Neuron (in vitro differentiated cells): ENCODE data around the gene CSNK2B.
A peak's percentile ranks its signal among the peaks of the same experiment; 100 is the strongest.

Source experiments
- H2AFZ ChIP-seq: one replicate; pipeline ENCODE4 v1.6.1; 2013; ENCODE audit warnings: low read depth, mild to moderate bottlenecking, inconsistent platforms, low read length, moderate library complexity
- H3K27me3 ChIP-seq: one replicate; pipeline ENCODE4 v1.6.1; 2013; ENCODE audit warnings: low read length; ENCODE audit not compliant: insufficient read depth
- H3K36me3 ChIP-seq: one replicate; pipeline ENCODE4 v1.6.1; 2013; ENCODE audit warnings: low read length; ENCODE audit not compliant: insufficient read depth
- H3K4me1 ChIP-seq: one replicate; pipeline ENCODE4 v1.6.1; 2013; ENCODE audit warnings: low read length; ENCODE audit not compliant: insufficient read depth
- H3K4me3 ChIP-seq: 2 replicates; pipeline ENCODE4 v1.5.1; 2013; ENCODE audit warnings: mild to moderate bottlenecking, low read length, moderate library complexity
- H3K9me3 ChIP-seq: one replicate; pipeline ENCODE4 v1.6.1; 2013; ENCODE audit warnings: low read length

Gene CSNK2B

GRCh38 chr6:31659649-31660380 is 6.1 kb upstream of the CSNK2B start:
- no peaks in the 10 kb centered on the region for H3K9me3 ChIP-seq
- H3K36me3 ChIP-seq, result peaks cover 42% of the 10 kb centered on the region
- peak overlapping the region; percentile 62 for H2AFZ ChIP-seq
- H3K4me3 ChIP-seq, result peak overlapping the region; percentile 98
- H3K4me1 ChIP-seq, result peaks cover 40% of the 10 kb centered on the region
- H3K27me3 ChIP-seq, result no peaks in the 10 kb centered on the region

GRCh38 chr6:31660381-31661261 is 5.3 kb upstream of the CSNK2B start, which contains the start of gene C6orf47:
C6orf47 (minus strand) TSS chr6:31660778; CDS start chr6:31659947, 831 bp downstream.
- Histone ChIP-seq H3K4me3 (peak within 1 kb of the TSS; percentile 98), H2AFZ (peak within 1 kb of the TSS; percentile 62), H3K27me3 (no peaks in the 10 kb centered on the region), H3K9me3 (no peaks in the 10 kb centered on the region), H3K36me3 (peaks cover 42% of the 10 kb centered on the region), H3K4me1 (peaks cover 40% of the 10 kb centered on the region)

- Histone ChIP-seq H2AFZ (peak overlapping the region; percentile 62), H3K4me1 (peaks cover 41% of the 10 kb centered on the region), H3K27me3 (no peaks in the 10 kb centered on the region), H3K4me3 (peak overlapping the region; percentile 98), H3K36me3 (peaks cover 39% of the 10 kb centered on the region), H3K9me3 (no peaks in the 10 kb centered on the region)
Measured at GRCh38 chr6:31661262-31662123, 4.4 kb upstream of the CSNK2B start.

GRCh38 chr6:31662124-31662723 is 3.7 kb upstream of the CSNK2B start:
- Histone ChIP-seq H2AFZ (no peak overlapping the region), H3K4me3 (no peak overlapping the region), H3K36me3 (peaks cover 40% of the 10 kb centered on the region), H3K27me3 (no peaks in the 10 kb centered on the region), H3K4me1 (peaks cover 47% of the 10 kb centered on the region), H3K9me3 (no peaks in the 10 kb centered on the region)

- Histone ChIP-seq H2AFZ (no peak overlapping the region), H3K9me3 (no peaks in the 10 kb centered on the region), H3K4me3 (peak overlapping the region; percentile 63), H3K27me3 (no peaks in the 10 kb centered on the region), H3K36me3 (peaks cover 41% of the 10 kb centered on the region), H3K4me1 (peaks cover 46% of the 10 kb centered on the region)
Measured at GRCh38 chr6:31663126-31663960, 2.5 kb upstream of the CSNK2B start.

GRCh38 chr6:31663961-31664789 is 1.7 kb upstream of the CSNK2B start:
- Histone ChIP-seq H3K9me3 (no peaks in the 10 kb centered on the region), H3K4me3 (peak overlapping the region; percentile 63), H3K4me1 (peaks cover 38% of the 10 kb centered on the region), H3K27me3 (no peaks in the 10 kb centered on the region), H2AFZ (peak overlapping the region; percentile 46), H3K36me3 (peaks cover 47% of the 10 kb centered on the region)

GRCh38 chr6:31664790-31665500 is 935 bp upstream of the CSNK2B start, which contains the start of gene GPANK1:
GPANK1 (minus strand) TSS chr6:31664997; CDS start chr6:31664478, 519 bp downstream.
- peak within 1 kb of the TSS; percentile 46 for H2AFZ ChIP-seq
- H3K9me3 ChIP-seq, result no peaks in the 10 kb centered on the region
- H3K4me3 ChIP-seq, result peak within 1 kb of the TSS; percentile 63
- no peaks in the 10 kb centered on the region for H3K27me3 ChIP-seq
- H3K36me3 ChIP-seq, result peaks cover 54% of the 10 kb centered on the region
- H3K4me1 ChIP-seq, result peaks cover 31% of the 10 kb centered on the region

- peak overlapping the region; percentile 63 for H3K4me3 ChIP-seq
- H3K4me1 ChIP-seq, result peaks cover 22% of the 10 kb centered on the region
- H3K9me3 ChIP-seq, result no peaks in the 10 kb centered on the region
- H3K36me3 ChIP-seq, result peaks cover 68% of the 10 kb centered on the region
- H3K27me3 ChIP-seq, result no peaks in the 10 kb centered on the region
- H2AFZ ChIP-seq, result no peak overlapping the region
Measured at GRCh38 chr6:31666337-31666965, 571 bp downstream of the CSNK2B start.

GRCh38 chr6:31669676-31670075 is 3.8 kb downstream of the CSNK2B start, which contains the start of gene LY6G5B:
LY6G5B (plus strand) TSS chr6:31669976; CDS start chr6:31670951, 975 bp downstream.
- Histone ChIP-seq H3K9me3 (no peaks in the 10 kb centered on the region), H3K4me3 (no peak within 1 kb of the TSS), H3K36me3 (peaks cover 60% of the 10 kb centered on the region), H3K27me3 (no peaks in the 10 kb centered on the region), H2AFZ (no peak within 1 kb of the TSS), H3K4me1 (peaks cover 7% of the 10 kb centered on the region)

GRCh38 chr6:31676322-31676903 is 10.5 kb downstream of the CSNK2B start:
- H2AFZ ChIP-seq, result no peak overlapping the region
- no peaks in the 10 kb centered on the region for H3K27me3 ChIP-seq
- H3K9me3 ChIP-seq, result no peaks in the 10 kb centered on the region
- H3K36me3 ChIP-seq, result peaks cover 14% of the 10 kb centered on the region
- peaks cover 2% of the 10 kb centered on the region for H3K4me1 ChIP-seq
- H3K4me3 ChIP-seq, result no peak overlapping the region
